MG63 (cell line): ENCODE data around the gene QSOX2. TPM values are rescaled to one million over a fixed set of nuclear protein-coding genes. Genes with fewer than 3 reads are reported as not detected.

Experiments used
- DNase-seq: peaks from one replicate; pipeline ENCODE4 v3.0.0-alpha.2; 2020
- H3K27me3 ChIP-seq: fragments of 250-450 bp; sonication (Bioruptor Pico); 2 replicates; pipeline ENCODE4 v1.5.1; 2020; ENCODE audit warnings: mild to moderate bottlenecking, moderate library complexity
- H3K36me3 ChIP-seq: fragments of 250-450 bp; sonication (Bioruptor Pico); 2 replicates; pipeline ENCODE4 v1.5.1; 2020; ENCODE audit warnings: mild to moderate bottlenecking, moderate library complexity
- H3K4me3 ChIP-seq: fragments of 250-450 bp; sonication (Bioruptor Pico); 2 replicates; pipeline ENCODE4 v1.5.1; 2020; ENCODE audit warnings: mild to moderate bottlenecking, moderate library complexity
- H3K9me3 ChIP-seq: fragments of 250-450 bp; sonication (Bioruptor Pico); 2 replicates; pipeline ENCODE4 v1.5.1; 2020; ENCODE audit warnings: mild to moderate bottlenecking, moderate library complexity
- total RNA-seq: library from RNA; depleted of rRNA; stranded (reverse); fragments of >200 nt; shearing (Covaris generic); gene quantifications from 2 replicates; pipeline ENCODE4 v1.2.3, GENCODE V29; 2014; ENCODE audit warnings: low replicate concordance; rRNA removed

The QSOX2 gene
- total RNA-seq, 1 experiment from 2014 or later = 28.2 TPM

- H3K27me3 ChIP-seq = no peaks in the 10 kb centered on the region
- H3K36me3 ChIP-seq = no peaks in the 10 kb centered on the region
- no peak overlapping the region for H3K4me3 ChIP-seq
- DNase-seq = no peak
- H3K9me3 ChIP-seq = no peaks in the 10 kb centered on the region
Measured at GRCh38 chr9:136172412-136173079, 73.1 kb downstream of the QSOX2 start.

GRCh38 chr9:136171801-136172411, 73.7 kb downstream of the QSOX2 start:
- no peak overlapping the region for H3K4me3 ChIP-seq
- DNase-seq = no peak
- no peaks in the 10 kb centered on the region for H3K36me3 ChIP-seq
- no peaks in the 10 kb centered on the region for H3K9me3 ChIP-seq
- no peaks in the 10 kb centered on the region for H3K27me3 ChIP-seq

GRCh38 chr9:136171009-136171800, 74.4 kb downstream of the QSOX2 start:
- Histone ChIP-seq H3K27me3 (no peaks in the 10 kb centered on the region), H3K4me3 (no peak overlapping the region), H3K36me3 (no peaks in the 10 kb centered on the region), H3K9me3 (no peaks in the 10 kb centered on the region)
- DNase-seq = no peak

GRCh38 chr9:136170006-136170901, 75.4 kb downstream of the QSOX2 start:
- no peak for DNase-seq
- Histone ChIP-seq H3K9me3 (peaks cover 3% of the 10 kb centered on the region), H3K27me3 (no peaks in the 10 kb centered on the region), H3K4me3 (no peak overlapping the region), H3K36me3 (no peaks in the 10 kb centered on the region)

GRCh38 chr9:136169495-136169894, 76.1 kb downstream of the QSOX2 start:
- H3K27me3 ChIP-seq = no peaks in the 10 kb centered on the region
- no peak overlapping the region for H3K4me3 ChIP-seq
- peaks cover 3% of the 10 kb centered on the region for H3K9me3 ChIP-seq
- no peak for DNase-seq
- no peaks in the 10 kb centered on the region for H3K36me3 ChIP-seq

- Histone ChIP-seq H3K9me3 (peaks cover 11% of the 10 kb centered on the region), H3K4me3 (no peak overlapping the region), H3K36me3 (no peaks in the 10 kb centered on the region), H3K27me3 (no peaks in the 10 kb centered on the region)
- no peak for DNase-seq
Measured at GRCh38 chr9:136163248-136163850, 82.3 kb downstream of the QSOX2 start.

- Histone ChIP-seq H3K27me3 (no peaks in the 10 kb centered on the region), H3K9me3 (peaks cover 11% of the 10 kb centered on the region), H3K36me3 (no peaks in the 10 kb centered on the region), H3K4me3 (no peak overlapping the region)
- no peak for DNase-seq
Measured at GRCh38 chr9:136160995-136161610, 84.5 kb downstream of the QSOX2 start.

GRCh38 chr9:136160381-136160841, 85.2 kb downstream of the QSOX2 start:
- H3K4me3 ChIP-seq = no peak overlapping the region
- H3K9me3 ChIP-seq = peaks cover 7% of the 10 kb centered on the region; the same call in 1 of the 2 replicates
- no peaks in the 10 kb centered on the region for H3K36me3 ChIP-seq
- DNase-seq = no peak
- H3K27me3 ChIP-seq = 0 out of 2 replicates have a peak, but pooled peaks cover 1% of the 10 kb centered on the region

GRCh38 chr9:136159851-136160250, 85.8 kb downstream of the QSOX2 start:
- Histone ChIP-seq H3K36me3 (no peaks in the 10 kb centered on the region), H3K27me3 (0 out of 2 replicates have a peak, but pooled peaks cover 2% of the 10 kb centered on the region), H3K4me3 (no peak overlapping the region), H3K9me3 (peaks cover 7% of the 10 kb centered on the region; the same call in 1 of the 2 replicates)
- no peak for DNase-seq

- no peak for DNase-seq
- no peaks in the 10 kb centered on the region for H3K36me3 ChIP-seq
- H3K9me3 ChIP-seq = no peaks in the 10 kb centered on the region
- H3K27me3 ChIP-seq = 0 out of 2 replicates have a peak, but pooled peaks cover 2% of the 10 kb centered on the region
- H3K4me3 ChIP-seq = no peak overlapping the region
Measured at GRCh38 chr9:136157477-136158265, 87.9 kb downstream of the QSOX2 start.

Other genes with a start within 250 kb of the QSOX2 start
- gene NACC2, start 150.5 kb downstream of the QSOX2 start, total RNA-seq = 13.4 and 22.4 TPM in 2 replicates
- 62.5 and 78.4 TPM in 2 replicates for gene TMEM250, start 126.9 kb downstream of the QSOX2 start, total RNA-seq
- not detected in 2 replicates for gene LHX3, start 40.7 kb downstream of the QSOX2 start, total RNA-seq
- gene CCDC187, start 58.3 kb upstream of the QSOX2 start, total RNA-seq = 0.02 TPM in 1 of 2 replicates, not detected in the other
- gene GPSM1, start 81.7 kb upstream of the QSOX2 start, total RNA-seq = 31.4 and 46.3 TPM in 2 replicates
- 15.2 and 47.9 TPM in 2 replicates for gene DNLZ, start 117.9 kb upstream of the QSOX2 start, total RNA-seq
- 1.7 TPM in 1 of 2 replicates, not detected in the other for gene CARD9, start 127.9 kb upstream of the QSOX2 start, total RNA-seq
- 9.1 and 14.1 TPM in 2 replicates for gene SNAPC4, start 154.4 kb upstream of the QSOX2 start, total RNA-seq
- 65.6 and 95.9 TPM in 2 replicates for gene ENTR1, start 164.8 kb upstream of the QSOX2 start, total RNA-seq
- 56.3 and 83.7 TPM in 2 replicates for gene PMPCA, start 164.8 kb upstream of the QSOX2 start, total RNA-seq
- 2.9 and 10.4 TPM in 2 replicates for gene INPP5E, start 194.0 kb upstream of the QSOX2 start, total RNA-seq
- gene SEC16A, start 237.2 kb upstream of the QSOX2 start, total RNA-seq = 4.3 and 7.5 TPM in 2 replicates